IMR-90 (cell line): ENCODE data around the gene ZBED1. TPM values are rescaled to one million over a fixed set of nuclear protein-coding genes. Genes with fewer than 3 reads are reported as not detected.

ENCODE experiments used
- ATAC-seq: fragments of 200-7000 bp; cut with Tn5 transposase; 2 replicates; pipeline ENCODE4 v1.9.1; 2020; ENCODE audit warnings: low read depth, mild to moderate bottlenecking, moderate library complexity
- BruUV-seq: library from RNA; stranded (reverse); fragments of 400-500 nt; replicated peaks from 2 replicates; lab custom pipeline; 2021; lab: Mats Ljungman, UMichigan
- CTCF ChIA-PET: fragments of 300-600 bp; formaldehyde crosslinking; extraction: SDS; loops from one replicate; lab custom pipeline; 2021; ENCODE audit warnings: antibody characterized with exemption; lab: Yijun Ruan, JAX
- POLR2A ChIA-PET: fragments of 300-600 bp; sonication (Branson Sonifier 250); formaldehyde crosslinking; loops from one replicate; lab custom pipeline; 2022; ENCODE audit warnings: antibody characterized with exemption; ENCODE audit not compliant: unreplicated experiment; lab: Charles Lee
- DNase-seq: peaks from one replicate; pipeline ENCODE4 v3.0.0; 2013
- H2AFZ ChIP-seq: replicated peaks from 2 replicates; pipeline ENCODE3; 2013; ENCODE audit warnings: low read length, mild to moderate bottlenecking; ENCODE audit not compliant: poor library complexity
- H2AK5ac ChIP-seq: 2 replicates; pipeline ENCODE4 v1.6.1; 2013; ENCODE audit warnings: low read depth, low read length, inconsistent platforms
- H2AK9ac ChIP-seq: replicated peaks from 2 replicates; pipeline ENCODE3; 2013; ENCODE audit warnings: mild to moderate bottlenecking, low read depth, low read length, moderate library complexity; ENCODE audit not compliant: poor library complexity
- H2BK120ac ChIP-seq: 2 replicates; pipeline ENCODE4 v1.6.1; 2013; ENCODE audit warnings: low read depth, low read length, inconsistent platforms
- H2BK15ac ChIP-seq: 3 replicates; pipeline ENCODE4 v1.6.1; 2013; ENCODE audit warnings: low read depth, low read length, inconsistent platforms
- H2BK20ac ChIP-seq: 2 replicates; pipeline ENCODE4 v1.6.1; 2013; ENCODE audit warnings: low read depth, mild to moderate bottlenecking, inconsistent platforms, low read length, moderate library complexity
- H2BK5ac ChIP-seq: 2 replicates; pipeline ENCODE4 v1.6.1; 2013; ENCODE audit warnings: mild to moderate bottlenecking, low read depth, low read length, inconsistent platforms; ENCODE audit not compliant: poor library complexity, severe bottlenecking
- H3K14ac ChIP-seq: replicated peaks from 2 replicates; pipeline ENCODE4 v1.6.1; 2013; ENCODE audit warnings: low read depth, low read length, inconsistent platforms
- H3K18ac ChIP-seq: 2 replicates; pipeline ENCODE4 v1.6.1; 2013; ENCODE audit warnings: low read depth, low read length, control low read depth
- H3K23ac ChIP-seq: 2 replicates; pipeline ENCODE4 v1.6.1; 2013; ENCODE audit warnings: low read depth, low read length, inconsistent platforms
- H3K27ac ChIP-seq: 2 replicates; pipeline ENCODE4 v1.5.1; 2013; ENCODE audit warnings: mild to moderate bottlenecking, control low read depth, low read length; ENCODE audit not compliant: insufficient read depth
- H3K27me3 ChIP-seq: 2 replicates; pipeline ENCODE4 v1.6.1; 2013; ENCODE audit warnings: low read length; ENCODE audit not compliant: control insufficient read depth, insufficient read depth
- H3K36me3 ChIP-seq: 2 replicates; pipeline ENCODE4 v1.6.1; 2013; ENCODE audit warnings: low read length, mixed read lengths; ENCODE audit not compliant: control insufficient read depth, insufficient read depth
- H3K4ac ChIP-seq: 2 replicates; pipeline ENCODE4 v1.6.1; 2013; ENCODE audit warnings: low read depth, low read length, inconsistent platforms
- H3K4me1 ChIP-seq: 2 replicates; pipeline ENCODE4 v1.6.1; 2013; ENCODE audit warnings: low read length, mixed read lengths; ENCODE audit not compliant: control insufficient read depth, insufficient read depth
- H3K4me2 ChIP-seq: 2 replicates; pipeline ENCODE4 v1.6.1; 2013; ENCODE audit warnings: low read depth, mild to moderate bottlenecking, control low read depth, low read length, moderate library complexity
- H3K4me3 ChIP-seq: 2 replicates; pipeline ENCODE4 v1.5.1; 2013; ENCODE audit warnings: low read depth, mild to moderate bottlenecking, control low read depth, low read length, moderate library complexity; ENCODE audit not compliant: insufficient read depth
- H3K56ac ChIP-seq: 2 replicates; pipeline ENCODE4 v1.6.1; 2013; ENCODE audit warnings: low read length, inconsistent platforms; ENCODE audit not compliant: insufficient read depth; ENCODE audit errors: extremely low read depth
- H3K79me1 ChIP-seq, 2 experiments: 2 replicates each; pipeline ENCODE4 v1.6.1; 2013; ENCODE audit warnings: low read length in 2 of 2, inconsistent platforms in 1 of 2, low read depth in 1 of 2
- H3K9ac ChIP-seq: 2 replicates; pipeline ENCODE4 v1.6.1; 2013; ENCODE audit warnings: low read depth, low read length, control low read depth
- H3K9me1 ChIP-seq: 2 replicates; pipeline ENCODE4 v1.6.1; 2013; ENCODE audit warnings: low read length, inconsistent platforms; ENCODE audit not compliant: insufficient read depth
- H3K9me3 ChIP-seq: 2 replicates; pipeline ENCODE4 v1.6.1; 2013; ENCODE audit warnings: low read length; ENCODE audit not compliant: control insufficient read depth, insufficient read depth
- H4K20me1 ChIP-seq: 2 replicates; pipeline ENCODE4 v1.6.1; 2013; ENCODE audit warnings: low read length, inconsistent platforms; ENCODE audit not compliant: insufficient read depth
- H4K5ac ChIP-seq: 2 replicates; pipeline ENCODE4 v1.6.1; 2013; ENCODE audit warnings: mild to moderate bottlenecking, low read depth, low read length, control low read depth
- H4K8ac ChIP-seq, 2 experiments: 2 replicates each; pipeline ENCODE4 v1.6.1; 2013; ENCODE audit warnings: low read depth in 2 of 2, low read length in 2 of 2, control low read depth in 1 of 2, inconsistent platforms in 1 of 2
- H4K91ac ChIP-seq: 2 replicates; pipeline ENCODE4 v1.6.1; 2013; ENCODE audit warnings: low read depth, low read length, inconsistent platforms; ENCODE audit not compliant: insufficient read depth
- CEBPB ChIP-seq: IDR thresholded peaks from 2 replicates; pipeline ENCODE4 v1.6.1; 2012; ENCODE audit warnings: low read depth, low read length, improper control_type of control experiment
- CHD1 ChIP-seq: IDR thresholded peaks from 2 replicates; pipeline ENCODE4 v1.6.1; 2012; ENCODE audit warnings: low read depth, low read length, improper control_type of control experiment
- FOS ChIP-seq: fragments of 150-350 bp; IDR thresholded peaks from 2 replicates; pipeline ENCODE4 v1.6.1; 2016; ENCODE audit warnings: low read depth, low read length
- MAFK ChIP-seq: IDR thresholded peaks from 2 replicates; pipeline ENCODE4 v1.6.1; 2012; ENCODE audit warnings: low read depth, low read length, improper control_type of control experiment
- MXI1 ChIP-seq: IDR thresholded peaks from 2 replicates; pipeline ENCODE4 v1.6.1; 2012; ENCODE audit warnings: low read depth, mild to moderate bottlenecking, low read length, moderate library complexity, borderline replicate concordance
- POLR2A ChIP-seq: IDR thresholded peaks from 2 replicates; pipeline ENCODE4 v1.6.1; 2012; ENCODE audit warnings: mild to moderate bottlenecking, low read depth, low read length
- RFX5 ChIP-seq: IDR thresholded peaks from 2 replicates; pipeline ENCODE4 v1.8.0; 2012; ENCODE audit warnings: low read depth, mild to moderate bottlenecking, low read length, moderate library complexity
- SMC3 ChIP-seq: fragments of 150-350 bp; IDR thresholded peaks from 2 replicates; pipeline ENCODE4 v1.6.1; 2016; ENCODE audit warnings: low read depth, mild to moderate bottlenecking, antibody characterized with exemption, low read length, moderate library complexity
- WGBS, 2 experiments: methylation state at CpG; one replicate each; pipeline versions ENCODE4 v1.1.5 to v1.1.7; 2013; ENCODE audit warnings: missing lambda C conversion rate in 2 of 2; ENCODE audit not compliant: insufficient read length in 1 of 2; ENCODE audit errors: extremely low coverage in 2 of 2; 5-methylcytosine and 5-hydroxymethylcytosine counted together
- dilution Hi-C: fragments of 300-500 bp; cut with HindIII; formaldehyde crosslinking; loops from one replicate; pipeline ENCODE4 v1.14.3; 2018; ENCODE audit warnings: low sequenced_read_pairs; ENCODE audit not compliant: unreplicated experiment
- in situ Hi-C: fragments of 300-500 bp; cut with MboI; formaldehyde crosslinking; loops from 3 replicates; pipeline ENCODE4 v1.14.3; 2019; ENCODE audit warnings: low sequenced_read_pairs, inconsistent platforms, mixed read lengths
- intact Hi-C: fragments of 100-400 bp; cut with micrococcal nuclease; formaldehyde crosslinking; loops from 2 replicates; pipeline ENCODE4 v1.10.0; 2022
- polyA plus RNA-seq, 3 experiments: library from polyadenylated mRNA; depleted of rRNA; stranded (reverse); fragments of >200 nt; gene quantifications; 2 replicates each; pipeline ENCODE4 v1.2.3, GENCODE V29; 2012; ENCODE audit warnings: low replicate concordance in 1 of 3
- total RNA-seq: library from RNA; depleted of rRNA; stranded (reverse); fragments of >200 nt; gene quantifications from 2 replicates; pipeline ENCODE4 v1.2.3, GENCODE V29; 2012
- TF ChIP-seq, protein P1 (sequence below): fragments of 150-350 bp; IDR thresholded peaks from 2 replicates; pipeline ENCODE4 v1.6.1; 2016; ENCODE audit warnings: low read depth, mild to moderate bottlenecking, low read length, moderate library complexity, borderline replicate concordance

Gene ZBED1
- total and polyA plus RNA-seq, 2 of the 4 experiments (the other 2 are of a cell fraction), result 13.1 to 21.5 TPM

DNA sequence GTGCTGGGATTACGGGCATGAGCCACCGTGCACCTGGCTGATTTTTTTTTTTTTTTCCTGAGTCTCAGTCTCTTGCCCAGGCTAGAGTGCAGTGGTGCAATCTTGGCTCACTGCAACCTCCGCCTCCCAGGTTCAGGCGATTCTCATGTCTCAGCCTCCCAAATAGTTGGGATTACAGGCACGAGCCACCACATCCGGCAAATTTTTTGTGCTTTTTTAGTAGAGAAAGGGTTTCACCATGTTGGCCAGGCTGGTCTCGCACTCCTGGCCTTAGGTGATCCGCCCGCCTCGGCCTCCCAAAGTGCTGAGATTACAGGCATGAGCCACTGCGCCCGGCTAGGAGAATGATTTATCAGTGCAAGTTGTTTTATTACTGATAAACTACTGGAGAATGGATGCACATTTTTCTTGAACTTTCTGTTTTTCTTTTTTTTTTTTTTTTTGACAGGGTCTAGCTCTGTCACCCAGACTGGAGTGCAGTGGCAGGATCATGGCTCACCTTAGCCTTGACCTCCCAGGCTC lies 39.7 kb upstream of the ZBED1 start:
- Histone ChIP-seq H3K4me1 (no peaks in the 10 kb centered on the region), H3K4me2 (no peak overlapping the region), H3K56ac (no peak overlapping the region), H4K5ac (no peak overlapping the region), H3K14ac (no peak overlapping the region), H2BK20ac (no peak overlapping the region), H3K4me3 (no peak overlapping the region), H3K18ac (no peak overlapping the region), H2AK9ac (no peak overlapping the region), H3K36me3 (no peaks in the 10 kb centered on the region), H3K4ac (no peak overlapping the region), H3K9me3 (peaks cover 2% of the 10 kb centered on the region; the same call in 1 of the 2 replicates), H3K79me1 (no peaks in the 10 kb centered on the region), H2BK5ac (no peak overlapping the region), H3K9me1 (no peaks in the 10 kb centered on the region), H2AK5ac (no peak overlapping the region), H2BK120ac (no peak overlapping the region), H4K8ac (no peak overlapping the region), H3K27ac (no peak overlapping the region), H4K20me1 (no peaks in the 10 kb centered on the region), H3K27me3 (peaks cover 5% of the 10 kb centered on the region; the same call in 1 of the 2 replicates), H3K23ac (no peak overlapping the region), H3K9ac (no peak overlapping the region), H2AFZ (no peak overlapping the region), H2BK15ac (no peak overlapping the region), H4K91ac (no peak overlapping the region)
- in situ Hi-C loops, result no loop called here
- BruUV-seq, result no TSS peak
- intact Hi-C loops, result no loop called here
- dilution Hi-C loops, result no loop called here
- ChIA-PET POLR2A (no interaction called here), CTCF (no interaction called here)
- 87% methylated on average over 3 of the region's 12 CpGs; no CpG with 5 or more reads in 1 of the 2 experiments for WGBS, 2 experiments
- DNase-seq, result no peak
- no peak for ATAC-seq
- TF ChIP-seq POLR2A, result no peak
- TF ChIP-seq MAFK, result no peak
- TF ChIP-seq SMC3, result no peak
- TF ChIP-seq CEBPB, result no peak
- TF ChIP-seq MXI1, result no peak
- TF ChIP-seq, protein P1, sequence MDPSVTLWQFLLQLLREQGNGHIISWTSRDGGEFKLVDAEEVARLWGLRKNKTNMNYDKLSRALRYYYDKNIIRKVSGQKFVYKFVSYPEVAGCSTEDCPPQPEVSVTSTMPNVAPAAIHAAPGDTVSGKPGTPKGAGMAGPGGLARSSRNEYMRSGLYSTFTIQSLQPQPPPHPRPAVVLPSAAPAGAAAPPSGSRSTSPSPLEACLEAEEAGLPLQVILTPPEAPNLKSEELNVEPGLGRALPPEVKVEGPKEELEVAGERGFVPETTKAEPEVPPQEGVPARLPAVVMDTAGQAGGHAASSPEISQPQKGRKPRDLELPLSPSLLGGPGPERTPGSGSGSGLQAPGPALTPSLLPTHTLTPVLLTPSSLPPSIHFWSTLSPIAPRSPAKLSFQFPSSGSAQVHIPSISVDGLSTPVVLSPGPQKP, result no peak
- no peak for TF ChIP-seq RFX5
- no peak for TF ChIP-seq CHD1
- TF ChIP-seq FOS, result no peak
